Parathyroid adenoma (tissue), 2 donors: ENCODE results near the gene ANKHD1.

Source experiments
- H2AFZ ChIP-seq: fragments of 300-600 bp; sonication (generic); one replicate; pipeline ENCODE4 v1.7.0; 2017; ENCODE audit warnings: antibody characterized with exemption, mild to moderate bottlenecking
- H3K27ac ChIP-seq: fragments of 300-600 bp; sonication (generic); one replicate; pipeline ENCODE4 v1.7.0; 2017
- H3K27me3 ChIP-seq: fragments of 300-600 bp; sonication (generic); one replicate; pipeline ENCODE4 v1.7.0; 2017; ENCODE audit warnings: low read length; ENCODE audit not compliant: control insufficient read depth, insufficient read depth
- H3K36me3 ChIP-seq: fragments of 300-600 bp; sonication (generic); one replicate; pipeline ENCODE4 v1.7.0; 2017; ENCODE audit warnings: low read length; ENCODE audit not compliant: control insufficient read depth, insufficient read depth
- H3K4me1 ChIP-seq: fragments of 300-600 bp; sonication (generic); one replicate; pipeline ENCODE4 v1.7.0; 2017; ENCODE audit warnings: control low read depth
- H3K4me2 ChIP-seq: fragments of 300-600 bp; sonication (generic); one replicate; pipeline ENCODE4 v1.7.0; 2017; ENCODE audit warnings: low read length
- H3K4me3 ChIP-seq: fragments of 300-600 bp; sonication (generic); one replicate; pipeline ENCODE4 v1.7.0; 2017; ENCODE audit warnings: low read depth, low read length
- H3K79me2 ChIP-seq: fragments of 300-600 bp; sonication (generic); one replicate; pipeline ENCODE4 v1.7.0; 2017; ENCODE audit warnings: control low read depth
- H3K9ac ChIP-seq: fragments of 300-600 bp; sonication (generic); one replicate; pipeline ENCODE4 v1.7.0; 2017; ENCODE audit warnings: mild to moderate bottlenecking
- H3K9me3 ChIP-seq: fragments of 300-600 bp; sonication (generic); one replicate; pipeline ENCODE4 v1.7.0; 2017; ENCODE audit warnings: low read length; ENCODE audit not compliant: control insufficient read depth
- CTCF ChIP-seq: fragments of 300-600 bp; sonication (generic); IDR thresholded peaks from one replicate; pipeline ENCODE4 v1.7.0; 2017; ENCODE audit warnings: antibody characterized with exemption, mild to moderate bottlenecking
- donor health status: primary hyperparathyroidism.

The ANKHD1 gene

GRCh38 chr5:140557965-140558364 lies 156.3 kb downstream of the ANKHD1 start:
- no peak overlapping the region for H3K4me3 ChIP-seq
- H3K27ac ChIP-seq: peak overlapping the region; percentile 83
- H2AFZ ChIP-seq: peak overlapping the region; percentile 90
- H3K4me2 ChIP-seq: peak overlapping the region; percentile 89
- H3K36me3 ChIP-seq: no peaks in the 10 kb centered on the region
- H3K79me2 ChIP-seq: peaks cover 18% of the 10 kb centered on the region
- peaks cover 8% of the 10 kb centered on the region for H3K4me1 ChIP-seq
- H3K27me3 ChIP-seq: no peaks in the 10 kb centered on the region
- TF ChIP-seq CTCF: no peak
- H3K9ac ChIP-seq: no peak overlapping the region
- no peaks in the 10 kb centered on the region for H3K9me3 ChIP-seq

- H3K27me3 ChIP-seq: no peaks in the 10 kb centered on the region
- H3K4me1 ChIP-seq: peaks cover 14% of the 10 kb centered on the region
- TF ChIP-seq CTCF: no peak
- H3K36me3 ChIP-seq: no peaks in the 10 kb centered on the region
- no peak overlapping the region for H2AFZ ChIP-seq
- no peak overlapping the region for H3K9ac ChIP-seq
- H3K79me2 ChIP-seq: peaks cover 18% of the 10 kb centered on the region
- no peak overlapping the region for H3K4me2 ChIP-seq
- no peak overlapping the region for H3K27ac ChIP-seq
- no peak overlapping the region for H3K4me3 ChIP-seq
- H3K9me3 ChIP-seq: no peaks in the 10 kb centered on the region
These were observed 156.9 kb downstream of the ANKHD1 start for GRCh38 chr5:140558542-140558941.

- H3K9ac ChIP-seq: no peak overlapping the region
- TF ChIP-seq CTCF: no peak
- H3K9me3 ChIP-seq: no peaks in the 10 kb centered on the region
- H2AFZ ChIP-seq: no peak overlapping the region
- peaks cover 18% of the 10 kb centered on the region for H3K4me1 ChIP-seq
- H3K4me3 ChIP-seq: no peak overlapping the region
- peaks cover 10% of the 10 kb centered on the region for H3K79me2 ChIP-seq
- no peak overlapping the region for H3K4me2 ChIP-seq
- no peaks in the 10 kb centered on the region for H3K36me3 ChIP-seq
- no peak overlapping the region for H3K27ac ChIP-seq
- no peaks in the 10 kb centered on the region for H3K27me3 ChIP-seq
These were observed 158.6 kb downstream of the ANKHD1 start for GRCh38 chr5:140560227-140560626.

- Histone ChIP-seq H3K27ac (no peak overlapping the region), H3K4me1 (peaks cover 19% of the 10 kb centered on the region), H2AFZ (no peak overlapping the region), H3K4me3 (no peak overlapping the region), H3K9me3 (no peaks in the 10 kb centered on the region), H3K27me3 (no peaks in the 10 kb centered on the region), H3K9ac (no peak overlapping the region), H3K4me2 (no peak overlapping the region), H3K36me3 (no peaks in the 10 kb centered on the region), H3K79me2 (peaks cover 2% of the 10 kb centered on the region)
- TF ChIP-seq CTCF: no peak
These were observed 160.3 kb downstream of the ANKHD1 start for GRCh38 chr5:140561753-140562523.

- no peak for TF ChIP-seq CTCF
- H3K27ac ChIP-seq: peak overlapping the region; percentile 75
- no peaks in the 10 kb centered on the region for H3K36me3 ChIP-seq
- peak overlapping the region; percentile 88 for H2AFZ ChIP-seq
- peak overlapping the region; percentile 80 for H3K4me3 ChIP-seq
- H3K9ac ChIP-seq: no peak overlapping the region
- peaks cover 19% of the 10 kb centered on the region for H3K4me1 ChIP-seq
- H3K4me2 ChIP-seq: peak overlapping the region; percentile 82
- no peaks in the 10 kb centered on the region for H3K27me3 ChIP-seq
- no peaks in the 10 kb centered on the region for H3K9me3 ChIP-seq
- H3K79me2 ChIP-seq: no peaks in the 10 kb centered on the region
These were observed 162.0 kb downstream of the ANKHD1 start for GRCh38 chr5:140563596-140563995.
